GM10248 (cell line): ENCODE results near the gene COX19.

Experiments used
- CTCF ChIA-PET: fragments of 300-600 bp; sonication (Branson Sonifier 250); formaldehyde crosslinking; extraction: SDS; loops from one replicate; lab custom pipeline; 2021; ENCODE audit warnings: antibody characterized with exemption; lab: Yijun Ruan, JAX
- POLR2A ChIA-PET: fragments of 350-650 bp; sonication (Branson Sonifier 250); formaldehyde crosslinking; extraction: SDS; loops from one replicate; lab custom pipeline; 2020; ENCODE audit warnings: antibody characterized with exemption; lab: Yijun Ruan, JAX
- DNase-seq: peaks from one replicate; pipeline ENCODE4 v3.0.0; 2012; ENCODE audit errors: extremely low spot score
- TF ChIP-seq, protein P1 (sequence below): IDR thresholded peaks from 2 replicates; pipeline ENCODE4 v1.5.1; 2012; ENCODE audit warnings: mild to moderate bottlenecking, low read depth; ENCODE audit errors: extremely low read depth, missing control alignments, control extremely low read depth

The COX19 gene

DNA sequence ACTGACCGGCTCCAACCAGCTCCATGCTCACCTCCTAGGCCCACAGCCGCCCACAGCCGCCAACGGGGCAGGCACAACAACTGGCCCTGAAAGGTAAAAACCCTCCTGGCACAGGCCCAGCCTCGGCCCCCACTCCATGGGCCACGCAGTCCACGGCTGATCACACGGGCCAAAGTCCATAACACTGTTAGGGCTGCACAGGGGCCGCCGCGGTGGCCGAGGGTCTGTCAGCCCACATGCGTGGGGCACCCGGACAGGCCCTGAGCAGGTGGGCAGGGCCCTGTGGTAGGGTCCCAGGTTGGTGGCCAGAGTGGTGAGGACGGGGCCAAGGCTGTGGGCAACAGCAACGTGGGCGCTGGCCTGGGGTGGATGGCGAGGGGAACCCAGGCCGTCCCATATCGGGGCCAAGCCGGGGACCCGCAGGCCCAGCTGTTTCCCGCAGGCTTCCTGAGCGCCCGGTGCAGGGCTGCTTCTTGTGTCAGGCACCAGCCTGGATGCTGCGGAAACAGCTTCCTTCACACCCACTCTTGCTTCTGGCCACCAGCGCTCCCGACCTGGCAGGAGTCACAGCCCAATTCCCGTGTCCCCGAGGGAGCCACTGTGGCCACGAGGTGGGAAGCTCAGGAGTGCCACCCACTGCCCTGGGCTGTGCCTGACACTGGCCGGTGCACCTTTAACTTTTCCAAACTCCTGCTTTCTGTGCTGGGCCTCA, 36.8 kb upstream of the COX19 start:
- ChIA-PET CTCF (interaction anchor here (1.5 to 3.4 kb wide), 3 partner anchors 18 to 53 kb away, joined by 3 to 17 read pairs (median 11); partner anchors contain the start of gene GPR146), POLR2A (interaction anchor here (0.6 kb wide), 1 partner anchor 137 kb away, joined by 3 read pairs; no protein-coding TSS in a partner anchor)
- DNase-seq, result no peak

DNA sequence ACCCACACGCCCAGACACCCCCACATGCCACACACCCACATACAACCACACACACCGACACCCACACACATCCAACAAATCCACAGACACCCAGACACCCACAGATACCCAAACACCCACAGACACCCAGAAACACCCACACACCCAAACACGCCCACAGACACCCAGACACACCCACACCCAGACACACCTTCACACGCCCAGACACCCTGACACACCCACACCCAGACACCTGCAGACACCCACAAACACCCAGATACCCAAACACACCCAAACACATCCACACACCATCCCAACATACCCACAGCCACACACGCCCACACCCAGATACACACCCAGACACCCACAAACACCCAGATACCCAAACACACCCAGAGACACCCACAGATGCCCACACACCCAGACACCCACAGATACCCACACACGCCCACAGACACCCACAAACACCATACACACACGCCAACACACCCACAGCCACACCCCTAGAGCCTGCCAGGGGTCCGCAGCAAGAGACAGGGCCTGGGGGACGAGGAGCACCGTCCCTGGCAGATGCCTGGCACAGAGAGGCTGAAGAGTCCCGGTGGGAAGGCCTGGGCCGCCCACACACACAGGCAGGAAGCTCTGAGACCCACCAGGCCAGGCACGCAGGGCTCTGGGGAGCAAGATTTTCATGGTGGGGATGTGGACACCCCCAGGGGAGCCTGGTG, 36.1 kb upstream of the COX19 start:
- TF ChIP-seq, protein P1, sequence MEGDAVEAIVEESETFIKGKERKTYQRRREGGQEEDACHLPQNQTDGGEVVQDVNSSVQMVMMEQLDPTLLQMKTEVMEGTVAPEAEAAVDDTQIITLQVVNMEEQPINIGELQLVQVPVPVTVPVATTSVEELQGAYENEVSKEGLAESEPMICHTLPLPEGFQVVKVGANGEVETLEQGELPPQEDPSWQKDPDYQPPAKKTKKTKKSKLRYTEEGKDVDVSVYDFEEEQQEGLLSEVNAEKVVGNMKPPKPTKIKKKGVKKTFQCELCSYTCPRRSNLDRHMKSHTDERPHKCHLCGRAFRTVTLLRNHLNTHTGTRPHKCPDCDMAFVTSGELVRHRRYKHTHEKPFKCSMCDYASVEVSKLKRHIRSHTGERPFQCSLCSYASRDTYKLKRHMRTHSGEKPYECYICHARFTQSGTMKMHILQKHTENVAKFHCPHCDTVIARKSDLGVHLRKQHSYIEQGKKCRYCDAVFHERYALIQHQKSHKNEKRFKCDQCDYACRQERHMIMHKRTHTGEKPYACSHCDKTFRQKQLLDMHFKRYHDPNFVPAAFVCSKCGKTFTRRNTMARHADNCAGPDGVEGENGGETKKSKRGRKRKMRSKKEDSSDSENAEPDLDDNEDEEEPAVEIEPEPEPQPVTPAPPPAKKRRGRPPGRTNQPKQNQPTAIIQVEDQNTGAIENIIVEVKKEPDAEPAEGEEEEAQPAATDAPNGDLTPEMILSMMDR, result no peak
- CTCF ChIA-PET, result interaction anchor here (1.5 to 3.4 kb wide), 3 partner anchors 17 to 54 kb away, joined by 3 to 17 read pairs (median 11); partner anchors contain the start of gene GPR146
- DNase-seq, result no peak
- POLR2A ChIA-PET, result no interaction called here

More for the DNA sequence above, 36.8 kb upstream of the COX19 start:
- TF ChIP-seq, protein P1, result no peak

DNA sequence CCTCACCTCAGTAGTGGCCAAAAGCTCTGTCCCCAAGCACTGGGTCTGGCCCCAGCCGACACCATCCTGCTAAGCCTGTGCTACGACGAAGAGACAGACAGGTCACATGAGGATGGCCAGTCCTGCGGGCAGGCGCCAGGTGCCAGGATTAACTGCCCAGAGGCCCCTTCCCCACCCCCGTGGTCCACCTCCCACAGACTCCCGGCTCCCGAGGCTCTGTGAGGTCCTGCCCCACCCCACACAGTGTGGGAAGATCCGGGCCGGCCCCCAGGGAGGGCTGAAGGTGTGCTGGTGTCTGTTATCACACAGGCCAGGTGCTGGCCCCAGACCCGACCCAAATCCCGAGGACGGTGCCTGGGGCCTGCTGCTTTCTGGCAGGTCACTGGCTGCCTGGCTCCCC, 34.9 kb upstream of the COX19 start:
- DNase-seq, result no peak
- ChIA-PET CTCF (interaction anchor here (0.6 kb wide), 1 partner anchor 167 kb away, joined by 3 read pairs; no protein-coding TSS in a partner anchor), POLR2A (no interaction called here)
- TF ChIP-seq, protein P1, result no peak

DNA sequence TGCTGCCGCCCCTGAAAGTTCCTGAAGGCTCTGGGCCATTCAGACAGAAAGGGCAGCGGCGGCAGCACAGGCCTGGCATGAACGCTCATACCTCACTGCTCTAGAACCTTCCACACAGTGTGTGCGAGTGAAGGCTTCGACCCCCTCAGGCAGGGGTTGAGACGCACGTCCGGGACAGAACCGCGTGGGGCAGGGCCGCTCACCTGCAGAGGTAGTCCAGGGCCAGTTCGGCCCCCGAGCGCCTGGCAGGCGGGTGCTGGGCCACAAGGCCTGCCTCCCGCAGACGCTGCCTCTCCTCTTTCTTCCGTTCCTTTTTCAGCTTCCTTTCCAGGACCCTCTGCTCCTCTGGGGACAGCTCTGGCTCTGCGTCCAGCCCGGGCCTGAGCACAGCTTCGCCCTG, 34.4 kb upstream of the COX19 start:
- ChIA-PET CTCF (interaction anchor here (0.6 kb wide), 1 partner anchor 167 kb away, joined by 3 read pairs; no protein-coding TSS in a partner anchor), POLR2A (no interaction called here)
- no peak for DNase-seq
- TF ChIP-seq, protein P1, result no peak

DNA sequence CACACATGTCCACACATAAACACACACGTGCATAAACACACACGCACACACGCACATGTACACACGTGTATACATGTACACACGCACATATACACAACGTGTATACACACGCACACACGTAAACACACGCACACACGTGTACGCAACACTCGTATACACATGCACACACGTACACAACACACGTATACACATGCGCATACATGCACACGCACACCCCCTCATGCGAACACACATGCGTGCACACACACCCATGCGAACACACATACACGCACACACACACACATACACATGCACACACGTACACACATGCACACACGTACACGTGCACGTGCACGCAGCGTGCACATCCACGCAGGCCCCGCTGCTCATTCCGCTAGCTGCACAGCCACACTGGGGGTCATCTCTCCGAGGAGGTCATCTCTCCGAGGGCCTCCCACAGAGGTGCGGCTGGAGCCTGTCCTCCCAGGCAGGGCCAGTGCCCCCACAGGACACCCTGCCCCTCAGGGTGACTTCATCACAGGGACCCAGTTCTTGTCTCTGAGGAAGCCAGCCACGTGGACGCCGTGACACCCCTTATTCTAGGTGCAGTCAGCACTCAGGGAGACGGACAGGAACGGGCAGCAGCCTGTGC, 33.5 kb upstream of the COX19 start:
- POLR2A ChIA-PET, result no interaction called here
- DNase-seq, result no peak
- CTCF ChIA-PET, result interaction anchor here (0.9 to 1.4 kb wide), 2 partner anchors 16 to 47 kb away, joined by 3 to 5 read pairs; no protein-coding TSS in a partner anchor
- TF ChIP-seq, protein P1, result no peak

DNA sequence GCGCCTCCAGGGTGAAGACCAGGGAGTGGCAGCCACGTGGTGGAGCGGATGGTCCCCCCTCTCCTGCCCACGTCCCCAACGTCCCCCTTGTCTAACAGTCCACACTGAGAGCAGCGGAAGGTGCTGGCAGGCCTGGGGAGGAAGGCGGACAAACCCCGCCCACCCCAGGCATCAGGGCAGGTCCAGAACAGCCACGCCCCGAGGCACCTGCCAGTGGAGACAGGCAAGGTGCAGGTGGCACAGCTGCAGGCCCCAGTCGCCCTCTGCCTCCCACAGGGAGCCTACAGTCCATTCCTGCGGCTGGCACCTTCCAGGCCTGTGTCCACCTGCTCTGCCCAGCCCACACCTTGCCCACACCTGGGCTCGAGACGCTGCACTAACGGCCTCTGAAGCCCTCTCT, 32.6 kb upstream of the COX19 start:
- ChIA-PET CTCF (interaction anchor here (0.9 to 1.4 kb wide), 3 partner anchors 15 to 58 kb away, joined by 3 to 5 read pairs (median 3); no protein-coding TSS in a partner anchor), POLR2A (no interaction called here)
- TF ChIP-seq, protein P1, result no peak
- no peak for DNase-seq
